Ovary (tissue), 9 donors: ENCODE results near the gene LSR. TPM values are rescaled to one million over a fixed set of nuclear protein-coding genes. Genes with fewer than 3 reads are reported as not detected.

Experiments used
- DNase-seq, 5 donors: peaks; one replicate each; pipeline ENCODE4 v3.0.0-alpha.2; 2019 to 2020
- H3K27ac ChIP-seq, 2 donors: fragments of 200-600 bp; one replicate each; pipeline versions ENCODE4 v1.5.1 to v1.8.0; 2019 to 2022
- H3K27me3 ChIP-seq: fragments of 200-600 bp; one replicate; pipeline ENCODE4 v1.8.0; 2022
- H3K36me3 ChIP-seq: fragments of 200-600 bp; sonication (generic); one replicate; pipeline ENCODE4 v1.5.1; 2019
- H3K4me1 ChIP-seq: one replicate; pipeline ENCODE4 v1.8.1; 2013; ENCODE audit warnings: mild to moderate bottlenecking, moderate library complexity; ENCODE audit not compliant: insufficient read depth
- H3K4me3 ChIP-seq: fragments of 200-600 bp; sonication (generic); one replicate; pipeline ENCODE4 v1.5.1; 2017
- H3K9me3 ChIP-seq, 2 donors: fragments of 200-600 bp in 1 of 2; sonication (generic) in 1 of 2; one replicate each; pipeline versions ENCODE4 v1.5.1 to v1.8.1; 2013 to 2019; ENCODE audit warnings: mild to moderate bottlenecking in 1 of 2, moderate library complexity in 1 of 2
- EP300 ChIP-seq: sonication (generic); formaldehyde crosslinking; IDR thresholded peaks from one replicate; pipeline ENCODE4 v1.6.1; 2017; ENCODE audit warnings: antibody characterized with exemption
- POLR2A ChIP-seq: fragments of 450-650 bp; IDR thresholded peaks from one replicate; pipeline ENCODE4 v1.6.1; 2017; ENCODE audit warnings: antibody characterized with exemption, mild to moderate bottlenecking, moderate library complexity
- WGBS, 3 donors: extraction: QIAGEN DNeasy Blood & Tissue Kit in 1 of 3; methylation state at CpG; one replicate each; pipeline versions ENCODE4 v1.1.5 to v1.1.7; 2013 to 2017; 5-methylcytosine and 5-hydroxymethylcytosine counted together
- intact Hi-C, 4 donors: fragments of 100-400 bp; cut with DNase I; formaldehyde crosslinking; loops; one replicate each; pipeline versions ENCODE4 v1.11.0 to v1.15.1; 2022 to 2023
- polyA plus RNA-seq, 2 donors: library from polyadenylated mRNA; stranded (reverse); fragments of 200-250 nt in 1 of 2; fragments of 350-450 nt in 1 of 2; fragmentation: Illumina TruSeq in 1 of 2; extraction: RNeasy Lipid Tissue Mini Kit (QIAGEN cat#74804) in 1 of 2; gene quantifications; one replicate each; pipeline ENCODE4 v1.2.3, GENCODE V29; 2013 to 2014
- total RNA-seq, 7 donors: library from RNA; depleted of rRNA in 2 of 7; stranded (reverse); fragments of >200 nt in 2 of 7; fragmentation: NEBNext Ultra II Directional in 3 of 7; extraction: Animal tissue kit (Norgen Biotek cat#: 25700) in 3 of 7; gene quantifications; one replicate each; pipeline versions ENCODE4 v1.1.0 to v1.2.4, GENCODE V29; 2016 to 2023
- TF ChIP-seq, protein P1 (sequence below), 3 donors: fragments of 450-650 bp in 2 of 3; fragments of 200-600 bp in 1 of 3; IDR thresholded peaks; one replicate each; pipeline versions ENCODE4 v1.5.1 to v1.8.0; 2016 to 2022; ENCODE audit warnings: antibody characterized with exemption in 3 of 3, mild to moderate bottlenecking in 1 of 3
- donor health status: DM: no; HTN: no; CAD: no; lungs with moderate emphysema.
- donor health status: DM: no; HTN: no; CAD: no.
- donor health status: Bipolar disorder and iron deficiency.
- donor health status: DM: yes; HTN: yes; CAD: no.
- donor health status: DM: no; HTN: no; CAD: no.
- donor health status: DM: yes; HTN: yes; CAD: no.

LSR gene
- total and polyA plus RNA-seq, 9 donors: 3.3 to 69.8 (median 12.9) TPM

DNA sequence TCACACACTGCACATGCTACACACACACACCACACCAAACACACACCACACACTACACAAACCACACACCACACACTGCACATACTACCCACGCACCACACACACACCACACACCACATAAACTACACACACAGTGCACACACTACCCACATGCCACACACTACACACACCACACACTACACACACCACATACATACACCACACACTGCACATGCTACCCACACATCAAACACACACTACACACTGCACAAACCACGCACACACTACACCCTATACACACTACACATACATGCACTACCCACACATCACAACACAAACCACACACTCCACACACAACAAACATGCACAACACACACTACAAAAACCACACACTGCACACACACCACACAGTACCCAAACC, 49.1 kb downstream of the LSR start:
- Histone ChIP-seq H3K27ac (no peak overlapping the region), H3K9me3 (no peaks in the 10 kb centered on the region), H3K4me3 (no peak overlapping the region), H3K36me3 (no peaks in the 10 kb centered on the region), H3K4me1 (no peaks in the 10 kb centered on the region), H3K27me3 (no peaks in the 10 kb centered on the region)
- TF ChIP-seq EP300: no peak
- TF ChIP-seq, protein P1, sequence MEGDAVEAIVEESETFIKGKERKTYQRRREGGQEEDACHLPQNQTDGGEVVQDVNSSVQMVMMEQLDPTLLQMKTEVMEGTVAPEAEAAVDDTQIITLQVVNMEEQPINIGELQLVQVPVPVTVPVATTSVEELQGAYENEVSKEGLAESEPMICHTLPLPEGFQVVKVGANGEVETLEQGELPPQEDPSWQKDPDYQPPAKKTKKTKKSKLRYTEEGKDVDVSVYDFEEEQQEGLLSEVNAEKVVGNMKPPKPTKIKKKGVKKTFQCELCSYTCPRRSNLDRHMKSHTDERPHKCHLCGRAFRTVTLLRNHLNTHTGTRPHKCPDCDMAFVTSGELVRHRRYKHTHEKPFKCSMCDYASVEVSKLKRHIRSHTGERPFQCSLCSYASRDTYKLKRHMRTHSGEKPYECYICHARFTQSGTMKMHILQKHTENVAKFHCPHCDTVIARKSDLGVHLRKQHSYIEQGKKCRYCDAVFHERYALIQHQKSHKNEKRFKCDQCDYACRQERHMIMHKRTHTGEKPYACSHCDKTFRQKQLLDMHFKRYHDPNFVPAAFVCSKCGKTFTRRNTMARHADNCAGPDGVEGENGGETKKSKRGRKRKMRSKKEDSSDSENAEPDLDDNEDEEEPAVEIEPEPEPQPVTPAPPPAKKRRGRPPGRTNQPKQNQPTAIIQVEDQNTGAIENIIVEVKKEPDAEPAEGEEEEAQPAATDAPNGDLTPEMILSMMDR (IDR thresholded peaks at IDR 0.05): no peak
- TF ChIP-seq POLR2A: no peak
- 91 to 98% (median 96%) methylated on average over 2 of the region's 2 CpGs for WGBS, 3 donors
- no peak for DNase-seq
- intact Hi-C loops: no loop called here

DNA sequence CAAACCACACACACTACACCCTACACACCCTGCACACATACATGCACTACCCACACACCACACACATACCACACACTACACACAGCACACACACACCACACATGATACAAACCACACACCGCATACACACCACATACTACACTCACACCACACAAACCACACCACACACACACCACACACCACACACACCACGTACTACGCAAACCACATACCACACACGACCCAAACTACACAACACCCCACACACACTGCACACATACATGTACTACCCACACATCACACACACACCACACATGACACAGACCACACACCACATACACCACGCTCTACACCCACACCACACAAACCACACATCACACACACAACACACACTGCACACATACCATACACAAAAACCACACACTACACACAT, 49.8 kb downstream of the LSR start:
- no peaks in the 10 kb centered on the region for H3K4me1 ChIP-seq
- no peaks in the 10 kb centered on the region for H3K9me3 ChIP-seq
- H3K36me3 ChIP-seq: no peaks in the 10 kb centered on the region
- TF ChIP-seq, protein P1 (IDR thresholded peaks at IDR 0.05): no peak
- TF ChIP-seq POLR2A: no peak
- no peak for TF ChIP-seq EP300
- H3K4me3 ChIP-seq: no peak overlapping the region
- no peaks in the 10 kb centered on the region for H3K27me3 ChIP-seq
- WGBS, 3 donors: 92% methylated on average over 5 of the region's 5 CpGs
- intact Hi-C loops: no loop called here
- H3K27ac ChIP-seq: no peak overlapping the region
- no peak for DNase-seq

DNA sequence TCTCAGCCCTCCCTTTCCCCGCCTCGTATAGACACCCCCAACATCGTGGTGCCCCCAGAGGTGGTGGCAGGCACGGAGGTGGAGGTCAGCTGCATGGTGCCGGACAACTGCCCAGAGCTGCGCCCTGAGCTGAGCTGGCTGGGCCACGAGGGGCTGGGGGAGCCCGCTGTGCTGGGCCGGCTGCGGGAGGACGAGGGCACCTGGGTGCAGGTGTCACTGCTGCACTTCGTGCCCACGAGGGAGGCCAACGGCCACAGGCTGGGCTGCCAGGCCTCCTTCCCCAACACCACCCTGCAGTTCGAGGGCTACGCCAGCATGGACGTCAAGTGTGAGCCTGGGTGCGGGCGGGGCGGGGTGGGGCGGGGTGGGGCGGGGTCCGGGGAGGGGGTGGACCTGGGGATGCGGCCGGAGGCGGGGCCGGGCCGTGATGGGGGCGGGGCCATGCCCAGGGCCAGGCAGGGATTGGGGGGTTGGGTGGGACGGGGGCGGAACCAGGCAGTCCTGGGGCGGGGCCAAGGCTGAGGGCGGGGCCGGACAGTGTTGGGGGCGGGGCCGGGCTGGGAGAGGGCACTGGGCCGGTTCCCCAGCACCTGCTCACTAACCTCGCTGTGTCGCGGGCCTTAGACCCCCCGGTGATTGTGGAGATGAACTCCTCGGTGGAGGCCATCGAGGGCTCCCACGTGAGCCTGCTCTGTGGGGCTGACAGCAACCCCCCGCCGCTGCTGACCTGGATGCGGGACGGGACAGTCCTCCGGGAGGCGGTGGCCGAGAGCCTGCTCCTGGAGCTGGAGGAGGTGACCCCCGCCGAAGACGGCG, 50.9 kb downstream of the LSR start:
- Histone ChIP-seq H3K27ac (no peak overlapping the region), H3K4me1 (no peaks in the 10 kb centered on the region), H3K4me3 (no peak overlapping the region), H3K9me3 (no peaks in the 10 kb centered on the region), H3K27me3 (no peaks in the 10 kb centered on the region), H3K36me3 (no peaks in the 10 kb centered on the region)
- intact Hi-C loops: no loop called here
- WGBS, 3 donors: 46 to 58% (median 54%) methylated on average over 34 to 54 of the region's 55 CpGs
- no peak for DNase-seq
- TF ChIP-seq POLR2A (no peak), EP300 (no peak)
- TF ChIP-seq, protein P1 (IDR thresholded peaks at IDR 0.05): no peak

DNA sequence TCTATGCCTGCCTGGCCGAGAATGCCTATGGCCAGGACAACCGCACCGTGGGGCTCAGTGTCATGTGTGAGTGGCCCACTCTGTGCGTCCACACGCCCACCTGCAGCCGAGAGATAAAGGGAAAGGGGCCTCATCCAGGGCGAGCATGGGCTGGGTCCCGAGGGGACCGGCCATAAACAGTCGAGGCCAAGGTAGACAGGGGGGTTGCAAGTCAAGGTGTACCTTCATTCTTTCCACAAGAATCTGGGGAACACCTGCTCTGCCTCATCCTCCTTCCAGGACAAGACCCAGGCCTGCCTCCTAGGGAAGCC, 51.5 kb downstream of the LSR start:
- TF ChIP-seq POLR2A (no peak), EP300 (no peak)
- TF ChIP-seq, protein P1 (IDR thresholded peaks at IDR 0.05): no peak
- 72 to 88% (median 82%) methylated on average over 10 of the region's 10 CpGs for WGBS, 3 donors
- H3K27ac ChIP-seq: no peak overlapping the region
- no peaks in the 10 kb centered on the region for H3K27me3 ChIP-seq
- H3K4me3 ChIP-seq: no peak overlapping the region
- H3K9me3 ChIP-seq: no peaks in the 10 kb centered on the region
- DNase-seq: no peak
- intact Hi-C loops: no loop called here
- H3K36me3 ChIP-seq: no peaks in the 10 kb centered on the region
- H3K4me1 ChIP-seq: no peaks in the 10 kb centered on the region
